H9 (cell line): ENCODE measurements around the gene CDH22. TPM values are rescaled to one million over a fixed set of nuclear protein-coding genes. Genes with fewer than 3 reads are reported as not detected.

Experiments used
- DNase-seq: peaks from one replicate; pipeline ENCODE4 v3.0.0-alpha.2; 2017
- H2AFZ ChIP-seq: one replicate; pipeline ENCODE4 v1.6.1; 2013; ENCODE audit warnings: mild to moderate bottlenecking, low read length, control low read depth, moderate library complexity
- H2AK5ac ChIP-seq: 2 replicates; pipeline ENCODE4 v1.6.1; 2013; ENCODE audit warnings: low read length, control low read depth, mixed read lengths; ENCODE audit not compliant: insufficient read length
- H2BK120ac ChIP-seq: one replicate; pipeline ENCODE4 v1.6.1; 2013; ENCODE audit warnings: low read depth, mild to moderate bottlenecking, low read length, control low read depth, inconsistent platforms; ENCODE audit not compliant: poor library complexity, severe bottlenecking
- H2BK12ac ChIP-seq: 2 replicates; pipeline ENCODE4 v1.6.1; 2013; ENCODE audit warnings: low read length, control low read depth, mixed read lengths, low read depth; ENCODE audit not compliant: insufficient read length
- H2BK15ac ChIP-seq: 2 replicates; pipeline ENCODE4 v1.6.1; 2013; ENCODE audit warnings: low read depth, low read length, control low read depth
- H2BK20ac ChIP-seq: one replicate; pipeline ENCODE4 v1.6.1; 2013; ENCODE audit warnings: low read depth, mild to moderate bottlenecking, low read length, control low read depth, inconsistent platforms; ENCODE audit not compliant: poor library complexity, severe bottlenecking
- H2BK5ac ChIP-seq: 2 replicates; pipeline ENCODE4 v1.6.1; 2013; ENCODE audit warnings: low read length, control low read depth, mixed read lengths; ENCODE audit not compliant: insufficient read length
- H3K14ac ChIP-seq: 2 replicates; pipeline ENCODE4 v1.6.1; 2013; ENCODE audit warnings: low read length, control low read depth; ENCODE audit not compliant: insufficient read depth
- H3K18ac ChIP-seq: 2 replicates; pipeline ENCODE4 v1.6.1; 2013; ENCODE audit warnings: low read depth, mild to moderate bottlenecking, mixed read lengths, low read length, control low read depth; ENCODE audit not compliant: insufficient read length
- H3K23ac ChIP-seq: 2 replicates; pipeline ENCODE4 v1.6.1; 2013; ENCODE audit warnings: low read length, control low read depth, mixed read lengths, low read depth; ENCODE audit not compliant: insufficient read length
- H3K23me2 ChIP-seq: 2 replicates; pipeline ENCODE4 v1.6.1; 2013; ENCODE audit warnings: low read depth, mild to moderate bottlenecking, mixed read lengths, low read length, control low read depth; ENCODE audit not compliant: insufficient read length, poor library complexity, severe bottlenecking
- H3K27ac ChIP-seq: 2 replicates; pipeline ENCODE4 v1.5.1; 2013; ENCODE audit warnings: low read length, control low read depth, mixed read lengths, low read depth; ENCODE audit not compliant: insufficient read length
- H3K27me3 ChIP-seq: 2 replicates; pipeline ENCODE4 v1.6.1; 2013; ENCODE audit warnings: low read length, control low read depth, inconsistent platforms; ENCODE audit not compliant: insufficient read depth
- H3K4ac ChIP-seq: 2 replicates; pipeline ENCODE4 v1.6.1; 2013; ENCODE audit warnings: low read depth, mild to moderate bottlenecking, control low read depth, inconsistent platforms, low read length, moderate library complexity
- H3K4me1 ChIP-seq: 2 replicates; pipeline ENCODE4 v1.6.1; 2013; ENCODE audit warnings: low read length, control low read depth, inconsistent platforms; ENCODE audit not compliant: insufficient read depth
- H3K4me2 ChIP-seq: 2 replicates; pipeline ENCODE4 v1.6.1; 2013; ENCODE audit warnings: low read length, control low read depth, mixed read lengths; ENCODE audit not compliant: insufficient read length, insufficient read depth
- H3K56ac ChIP-seq: 2 replicates; pipeline ENCODE4 v1.6.1; 2013; ENCODE audit warnings: low read depth, mild to moderate bottlenecking, mixed read lengths, low read length, control low read depth; ENCODE audit not compliant: insufficient read length
- H3K79me1 ChIP-seq: 2 replicates; pipeline ENCODE4 v1.6.1; 2013; ENCODE audit warnings: low read depth, mild to moderate bottlenecking, moderate library complexity, low read length, control low read depth, inconsistent platforms; ENCODE audit not compliant: insufficient read depth, poor library complexity, severe bottlenecking
- H3K79me2 ChIP-seq: 2 replicates; pipeline ENCODE4 v1.6.1; 2013; ENCODE audit warnings: low read length, control low read depth, inconsistent platforms; ENCODE audit not compliant: insufficient read depth
- H3K9ac ChIP-seq: 2 replicates; pipeline ENCODE4 v1.6.1; 2013; ENCODE audit warnings: low read length, control low read depth, mixed read lengths; ENCODE audit not compliant: insufficient read length; ENCODE audit errors: extremely low read depth
- H3K9me3 ChIP-seq: one replicate; pipeline ENCODE4 v1.6.1; 2013; ENCODE audit warnings: low read depth, low read length, inconsistent platforms; ENCODE audit not compliant: control insufficient read depth
- H3T11ph ChIP-seq: one replicate; pipeline ENCODE4 v1.6.1; 2013; ENCODE audit warnings: mild to moderate bottlenecking, low read length, control low read depth, inconsistent platforms
- H4K20me1 ChIP-seq: one replicate; pipeline ENCODE4 v1.6.1; 2013; ENCODE audit not compliant: control insufficient read depth, insufficient read length, insufficient read depth
- H4K5ac ChIP-seq: 2 replicates; pipeline ENCODE4 v1.6.1; 2013; ENCODE audit warnings: low read depth, mild to moderate bottlenecking, mixed read lengths, low read length, control low read depth; ENCODE audit not compliant: insufficient read length
- H4K8ac ChIP-seq: replicated peaks from 2 replicates; pipeline ENCODE4 v1.6.1; 2013; ENCODE audit warnings: low read length, control low read depth, mixed read lengths, low read depth; ENCODE audit not compliant: insufficient read length
- H4K91ac ChIP-seq: 2 replicates; pipeline ENCODE4 v1.6.1; 2013; ENCODE audit warnings: low read depth, mild to moderate bottlenecking, moderate library complexity, mixed read lengths, low read length, control low read depth; ENCODE audit not compliant: insufficient read length
- H3K27ac Mint-ChIP-seq, 3 experiments: 2 replicates in 2 of 3; 3 replicates in 1 of 3; pipeline ENCODE4 v1.8.0; 2020 to 2021; ENCODE audit warnings: mixed read lengths in 3 of 3, mild to moderate bottlenecking in 1 of 3, moderate library complexity in 1 of 3
- H3K27me3 Mint-ChIP-seq: 2 replicates; pipeline ENCODE4 v1.8.0; 2021; ENCODE audit warnings: low read depth, mild to moderate bottlenecking, moderate library complexity, mixed read lengths
- H3K36me3 Mint-ChIP-seq, 3 experiments: 2 replicates in 2 of 3; 3 replicates in 1 of 3; pipeline ENCODE4 v1.8.0; 2020 to 2021; ENCODE audit warnings: low read depth in 3 of 3, mixed read lengths in 3 of 3; ENCODE audit not compliant: insufficient read depth in 1 of 3
- H3K4me1 Mint-ChIP-seq, 2 experiments: 2 replicates each; pipeline ENCODE4 v1.8.0; 2020; ENCODE audit warnings: mixed read lengths in 2 of 2
- H3K4me3 Mint-ChIP-seq, 2 experiments: 2 replicates in 1 of 2; 3 replicates in 1 of 2; pipeline ENCODE4 v1.8.0; 2020 to 2021; ENCODE audit warnings: mild to moderate bottlenecking in 2 of 2, mixed read lengths in 2 of 2, moderate library complexity in 1 of 2
- H3K9me3 Mint-ChIP-seq, 2 experiments: 2 replicates in 1 of 2; 3 replicates in 1 of 2; pipeline ENCODE4 v1.8.0; 2020; ENCODE audit warnings: mild to moderate bottlenecking in 2 of 2, mixed read lengths in 2 of 2, moderate library complexity in 1 of 2
- CTCF ChIP-seq: fragments of 200-600 bp; sonication (generic); conservative IDR thresholded peaks from 3 replicates; pipeline ENCODE4 v1.8.0; 2021; ENCODE audit warnings: antibody characterized with exemption, mild to moderate bottlenecking
- WGBS: extraction: QIAGEN DNeasy Blood & Tissue Kit; methylation state at CpG from one replicate; pipeline ENCODE4 v1.1.7; 2013; ENCODE audit warnings: missing lambda C conversion rate, low lambda C conversion rate, mixed read lengths; ENCODE audit not compliant: insufficient read length; ENCODE audit errors: extremely low coverage; 5-methylcytosine and 5-hydroxymethylcytosine counted together
- total RNA-seq: library from RNA; stranded (reverse); gene quantifications from 2 replicates; pipeline ENCODE4 v1.2.1, GENCODE V29; 2021

Gene CDH22
- total RNA-seq, 1 experiment from 2014 or later: not detected

GRCh38 chr20:46157625-46158024 is 150.7 kb downstream of the CDH22 start:
- Histone ChIP-seq H3K4me1 (no peaks in the 10 kb centered on the region), H3K27me3 (no peaks in the 10 kb centered on the region), H3K79me2 (no peaks in the 10 kb centered on the region), H3K18ac (no peak overlapping the region), H3K56ac (no peak overlapping the region), H3K9me3 (no peaks in the 10 kb centered on the region), H3K9ac (no peak overlapping the region), H2BK20ac (no peak overlapping the region), H4K8ac (no peak overlapping the region), H4K91ac (no peak overlapping the region), H2AK5ac (no peak overlapping the region), H2BK15ac (no peak overlapping the region), H2BK120ac (no peak overlapping the region), H4K20me1 (no peaks in the 10 kb centered on the region), H2BK12ac (no peak overlapping the region), H3K4me2 (no peak overlapping the region), H2BK5ac (no peak overlapping the region), H3K79me1 (no peaks in the 10 kb centered on the region), H3K14ac (no peak overlapping the region), H3K27ac (no peak overlapping the region), H3K23ac (no peak overlapping the region), H3K4ac (no peak overlapping the region), H3T11ph (no peak overlapping the region), H2AFZ (no peak overlapping the region), H4K5ac (no peak overlapping the region), H3K23me2 (no peaks in the 10 kb centered on the region)
- no peak for TF ChIP-seq CTCF
- Mint-ChIP-seq H3K4me1 (peaks cover 0 to 13% of the 10 kb centered on the region in 2 experiments; a peak in 1 of 4 replicates), H3K9me3 (no peaks in the 10 kb centered on the region), H3K27ac (no peak overlapping the region; a peak in 1 of 7 replicates), H3K36me3 (no peaks in the 10 kb centered on the region), H3K27me3 (peaks cover 14% of the 10 kb centered on the region), H3K4me3 (no peak overlapping the region)
- no peak for DNase-seq
- no CpG with 5 or more reads among the region's 7 CpGs for WGBS
